PC-9 (cell line): ENCODE data around the gene DPYD. TPM values are rescaled to one million over a fixed set of nuclear protein-coding genes. Genes with fewer than 3 reads are reported as not detected.

Experiments
- BruUV-seq: library from RNA; stranded (reverse); fragments of 400-500 nt; replicated peaks from 2 replicates; lab custom pipeline; 2021; lab: Mats Ljungman, UMichigan
- CTCF ChIA-PET: fragments of 300-600 bp; sonication (Branson Sonifier 250); formaldehyde crosslinking; loops from one replicate; lab custom pipeline; 2022; ENCODE audit warnings: antibody characterized with exemption; lab: Charles Lee
- POLR2A ChIA-PET: fragments of 300-600 bp; sonication (Branson Sonifier 250); formaldehyde crosslinking; loops from one replicate; lab custom pipeline; 2022; ENCODE audit warnings: antibody characterized with exemption; ENCODE audit not compliant: unreplicated experiment; lab: Charles Lee
- DNase-seq, 2 experiments: peaks; one replicate each; pipeline versions ENCODE4 v3.0.0 to v3.0.0-alpha.2; 2015 to 2022; ENCODE audit warnings: mixed read lengths in 1 of 2
- H2AFZ ChIP-seq: fragments of 200-600 bp; sonication (generic); 2 replicates; pipeline ENCODE4 v1.8.1; 2017; ENCODE audit warnings: antibody characterized with exemption
- H3F3A ChIP-seq: fragments of 200-600 bp; sonication (generic); 2 replicates; pipeline ENCODE4 v1.8.1; 2017; ENCODE audit warnings: antibody characterized with exemption, mild to moderate bottlenecking, low read depth; ENCODE audit not compliant: insufficient read depth
- H3K27ac ChIP-seq: fragments of 200-600 bp; sonication (generic); 2 replicates; pipeline ENCODE4 v1.6.1; 2016; ENCODE audit warnings: mixed run types
- H3K27me3 ChIP-seq: fragments of 200-600 bp; sonication (generic); 2 replicates; pipeline ENCODE4 v1.6.1; 2016; ENCODE audit warnings: low read depth, mixed run types; ENCODE audit not compliant: insufficient read depth
- H3K36me3 ChIP-seq: fragments of 200-600 bp; sonication (generic); 2 replicates; pipeline ENCODE4 v1.6.1; 2016; ENCODE audit warnings: low read depth, mixed run types
- H3K4me1 ChIP-seq: fragments of 200-600 bp; sonication (generic); replicated peaks from 2 replicates; pipeline ENCODE4 v1.6.1; 2016; ENCODE audit warnings: mixed run types; ENCODE audit not compliant: insufficient read depth
- H3K4me2 ChIP-seq: fragments of 200-600 bp; sonication (generic); 2 replicates; pipeline ENCODE4 v1.6.1; 2017; ENCODE audit warnings: mixed run types
- H3K4me3 ChIP-seq: fragments of 200-600 bp; sonication (generic); 2 replicates; pipeline ENCODE4 v1.6.1; 2016; ENCODE audit warnings: mixed run types
- H3K79me2 ChIP-seq: fragments of 200-600 bp; sonication (generic); 2 replicates; pipeline ENCODE4 v1.6.1; 2017; ENCODE audit warnings: low read depth, mixed run types
- H3K9me2 ChIP-seq: fragments of 200-600 bp; sonication (generic); 2 replicates; pipeline ENCODE4 v1.8.1; 2017; ENCODE audit warnings: mild to moderate bottlenecking; ENCODE audit not compliant: insufficient read depth
- H3K9me3 ChIP-seq: fragments of 200-600 bp; sonication (generic); 2 replicates; pipeline ENCODE4 v1.8.1; 2016; ENCODE audit warnings: low read depth; ENCODE audit not compliant: insufficient read depth
- H4K20me1 ChIP-seq: fragments of 200-600 bp; sonication (generic); 2 replicates; pipeline ENCODE4 v1.8.1; 2017; ENCODE audit not compliant: insufficient read depth
- CTCF ChIP-seq: fragments of 200-600 bp; sonication (generic); conservative IDR thresholded peaks from 2 replicates; pipeline ENCODE4 v1.6.1; 2017; ENCODE audit warnings: mixed run types, antibody characterized with exemption, mild to moderate bottlenecking, moderate library complexity
- EZH2 ChIP-seq: fragments of 200-600 bp; sonication (generic); IDR thresholded peaks from 2 replicates; pipeline ENCODE4 v1.8.0; 2017; ENCODE audit warnings: antibody characterized with exemption, low read depth
- intact Hi-C: fragments of 100-400 bp; cut with micrococcal nuclease; formaldehyde crosslinking; loops from one replicate; pipeline ENCODE4 v1.10.0; 2022; ENCODE audit not compliant: unreplicated experiment
- total RNA-seq: library from RNA; stranded (reverse); gene quantifications from 2 replicates; pipeline ENCODE4 v1.2.3, GENCODE V29; 2021

Gene DPYD
- total RNA-seq, 1 experiment from 2014 or later, result 24.1 TPM

GRCh38 chr1:97071173-97071572 is 849.7 kb downstream of the DPYD start:
- no peaks in the 10 kb centered on the region for H3K27me3 ChIP-seq
- H3K9me2 ChIP-seq, result no peaks in the 10 kb centered on the region
- ChIA-PET POLR2A (interaction anchor here (0.6 kb wide), 1 partner anchor 365 kb away, joined by 3 read pairs; no protein-coding TSS in a partner anchor), CTCF (no interaction called here)
- H3K9me3 ChIP-seq, result no peaks in the 10 kb centered on the region
- H3K27ac ChIP-seq, result no peak overlapping the region
- no peak overlapping the region for H3K4me3 ChIP-seq
- no peak overlapping the region for H2AFZ ChIP-seq
- TF ChIP-seq CTCF, result no peak
- no peak for TF ChIP-seq EZH2
- DNase-seq, result no peak
- intact Hi-C loops, result no loop called here
- no peaks in the 10 kb centered on the region for H3F3A ChIP-seq
- no TSS peak for BruUV-seq
- H3K36me3 ChIP-seq, result no peaks in the 10 kb centered on the region
- no peak overlapping the region for H3K4me2 ChIP-seq
- H3K4me1 ChIP-seq, result no peaks in the 10 kb centered on the region
- H3K79me2 ChIP-seq, result no peaks in the 10 kb centered on the region
- no peaks in the 10 kb centered on the region for H4K20me1 ChIP-seq

GRCh38 chr1:97070376-97070775 is 850.5 kb downstream of the DPYD start:
- DNase-seq, result no peak
- H3K36me3 ChIP-seq, result no peaks in the 10 kb centered on the region
- TF ChIP-seq EZH2 (no peak), CTCF (no peak)
- no peaks in the 10 kb centered on the region for H3K4me1 ChIP-seq
- POLR2A ChIA-PET, result no interaction called here
- no peaks in the 10 kb centered on the region for H3K9me3 ChIP-seq
- no peaks in the 10 kb centered on the region for H3K9me2 ChIP-seq
- H3K4me2 ChIP-seq, result no peak overlapping the region
- no peaks in the 10 kb centered on the region for H3K27me3 ChIP-seq
- intact Hi-C loops, result no loop called here
- H3K27ac ChIP-seq, result no peak overlapping the region
- no peaks in the 10 kb centered on the region for H4K20me1 ChIP-seq
- BruUV-seq, result no TSS peak
- no peak overlapping the region for H2AFZ ChIP-seq
- H3F3A ChIP-seq, result no peaks in the 10 kb centered on the region
- CTCF ChIA-PET, result no interaction called here
- H3K4me3 ChIP-seq, result no peak overlapping the region
- no peaks in the 10 kb centered on the region for H3K79me2 ChIP-seq

GRCh38 chr1:97069312-97069711 is 851.5 kb downstream of the DPYD start:
- Histone ChIP-seq H3K27me3 (no peaks in the 10 kb centered on the region), H3F3A (no peaks in the 10 kb centered on the region), H3K4me2 (no peak overlapping the region), H3K36me3 (no peaks in the 10 kb centered on the region), H3K9me2 (no peaks in the 10 kb centered on the region), H3K27ac (no peak overlapping the region), H4K20me1 (no peaks in the 10 kb centered on the region), H3K79me2 (no peaks in the 10 kb centered on the region), H2AFZ (no peak overlapping the region), H3K4me1 (no peaks in the 10 kb centered on the region), H3K4me3 (no peak overlapping the region), H3K9me3 (no peaks in the 10 kb centered on the region)
- intact Hi-C loops, result no loop called here
- ChIA-PET POLR2A (no interaction called here), CTCF (no interaction called here)
- no TSS peak for BruUV-seq
- DNase-seq, result no peak
- TF ChIP-seq EZH2 (no peak), CTCF (no peak)
